ENCODE measurements around the gene SLC29A4.
"Not testable (repeated sequence)": the region's sequence is repeated elsewhere in the genome, so short reads cannot be mapped to it uniquely, and the experiment has no call there.

DNA sequence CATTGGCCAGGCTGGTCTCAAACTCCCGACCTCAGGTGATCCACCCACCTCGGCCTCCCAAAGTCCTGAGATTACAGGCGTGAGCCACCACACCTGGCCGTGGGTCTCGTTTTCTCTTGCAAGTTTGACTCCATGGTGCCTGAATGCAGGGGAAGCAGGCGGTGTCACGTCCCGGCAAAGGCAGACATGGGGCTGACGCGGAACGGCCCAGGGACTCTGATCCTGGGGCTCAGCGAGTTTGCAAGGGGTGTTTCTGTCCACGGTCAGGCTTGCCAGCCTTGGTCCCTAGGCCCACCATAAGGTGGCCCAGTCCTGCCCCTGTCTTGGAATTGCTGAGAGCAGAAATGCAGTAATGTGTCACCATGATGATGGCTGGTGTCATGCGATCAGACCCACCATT is 6.6 kb upstream of the SLC29A4 start:
- TF ChIP-seq, protein P1, sequence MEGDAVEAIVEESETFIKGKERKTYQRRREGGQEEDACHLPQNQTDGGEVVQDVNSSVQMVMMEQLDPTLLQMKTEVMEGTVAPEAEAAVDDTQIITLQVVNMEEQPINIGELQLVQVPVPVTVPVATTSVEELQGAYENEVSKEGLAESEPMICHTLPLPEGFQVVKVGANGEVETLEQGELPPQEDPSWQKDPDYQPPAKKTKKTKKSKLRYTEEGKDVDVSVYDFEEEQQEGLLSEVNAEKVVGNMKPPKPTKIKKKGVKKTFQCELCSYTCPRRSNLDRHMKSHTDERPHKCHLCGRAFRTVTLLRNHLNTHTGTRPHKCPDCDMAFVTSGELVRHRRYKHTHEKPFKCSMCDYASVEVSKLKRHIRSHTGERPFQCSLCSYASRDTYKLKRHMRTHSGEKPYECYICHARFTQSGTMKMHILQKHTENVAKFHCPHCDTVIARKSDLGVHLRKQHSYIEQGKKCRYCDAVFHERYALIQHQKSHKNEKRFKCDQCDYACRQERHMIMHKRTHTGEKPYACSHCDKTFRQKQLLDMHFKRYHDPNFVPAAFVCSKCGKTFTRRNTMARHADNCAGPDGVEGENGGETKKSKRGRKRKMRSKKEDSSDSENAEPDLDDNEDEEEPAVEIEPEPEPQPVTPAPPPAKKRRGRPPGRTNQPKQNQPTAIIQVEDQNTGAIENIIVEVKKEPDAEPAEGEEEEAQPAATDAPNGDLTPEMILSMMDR (IDR thresholded peaks at IDR 0.05): not testable (repeated sequence)
- TF ChIP-seq EZH2 (IDR thresholded peaks at IDR 0.05): not testable (repeated sequence)

All from neural progenitor cell (in vitro differentiated cells).